ENCODE measurements around the gene MTF1.

DNA sequence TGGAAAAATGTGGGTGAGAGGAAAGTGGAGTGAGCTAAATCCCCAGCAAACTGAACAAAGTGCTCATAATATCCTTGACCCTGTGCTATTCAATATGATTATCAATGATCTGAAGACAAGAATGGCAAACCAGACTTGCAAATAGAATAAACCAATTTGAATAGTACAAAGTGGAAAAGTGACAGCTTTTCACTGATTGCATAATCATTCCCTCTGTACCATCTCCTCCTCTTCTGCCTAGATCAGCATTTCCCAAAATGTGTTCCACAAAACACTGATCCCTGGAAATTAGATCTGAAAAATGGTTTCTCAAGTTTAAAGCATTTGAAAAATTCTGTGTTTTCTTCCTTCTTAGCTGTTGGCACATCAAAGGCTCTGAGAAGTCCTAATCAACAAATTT, 8.1 kb downstream of the MTF1 start:
- TF ChIP-seq, protein P1, sequence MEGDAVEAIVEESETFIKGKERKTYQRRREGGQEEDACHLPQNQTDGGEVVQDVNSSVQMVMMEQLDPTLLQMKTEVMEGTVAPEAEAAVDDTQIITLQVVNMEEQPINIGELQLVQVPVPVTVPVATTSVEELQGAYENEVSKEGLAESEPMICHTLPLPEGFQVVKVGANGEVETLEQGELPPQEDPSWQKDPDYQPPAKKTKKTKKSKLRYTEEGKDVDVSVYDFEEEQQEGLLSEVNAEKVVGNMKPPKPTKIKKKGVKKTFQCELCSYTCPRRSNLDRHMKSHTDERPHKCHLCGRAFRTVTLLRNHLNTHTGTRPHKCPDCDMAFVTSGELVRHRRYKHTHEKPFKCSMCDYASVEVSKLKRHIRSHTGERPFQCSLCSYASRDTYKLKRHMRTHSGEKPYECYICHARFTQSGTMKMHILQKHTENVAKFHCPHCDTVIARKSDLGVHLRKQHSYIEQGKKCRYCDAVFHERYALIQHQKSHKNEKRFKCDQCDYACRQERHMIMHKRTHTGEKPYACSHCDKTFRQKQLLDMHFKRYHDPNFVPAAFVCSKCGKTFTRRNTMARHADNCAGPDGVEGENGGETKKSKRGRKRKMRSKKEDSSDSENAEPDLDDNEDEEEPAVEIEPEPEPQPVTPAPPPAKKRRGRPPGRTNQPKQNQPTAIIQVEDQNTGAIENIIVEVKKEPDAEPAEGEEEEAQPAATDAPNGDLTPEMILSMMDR (IDR thresholded peaks at IDR 0.05), result no peak
- TF ChIP-seq POLR2AphosphoS5 (IDR thresholded peaks at IDR 0.05), result no peak
- no peak for TF ChIP-seq POLR2A (IDR thresholded peaks at IDR 0.05)
- no peak for TF ChIP-seq EP300 (IDR thresholded peaks at IDR 0.05)
